HPDE6-E6E7 (cell line): ENCODE measurements around the gene CAMKK1.

Source experiments
- DNase-seq: peaks from one replicate; pipeline ENCODE4 v3.0.0; 2011; ENCODE audit warnings: missing footprints; ENCODE audit errors: extremely low spot score

CAMKK1 gene

DNA sequence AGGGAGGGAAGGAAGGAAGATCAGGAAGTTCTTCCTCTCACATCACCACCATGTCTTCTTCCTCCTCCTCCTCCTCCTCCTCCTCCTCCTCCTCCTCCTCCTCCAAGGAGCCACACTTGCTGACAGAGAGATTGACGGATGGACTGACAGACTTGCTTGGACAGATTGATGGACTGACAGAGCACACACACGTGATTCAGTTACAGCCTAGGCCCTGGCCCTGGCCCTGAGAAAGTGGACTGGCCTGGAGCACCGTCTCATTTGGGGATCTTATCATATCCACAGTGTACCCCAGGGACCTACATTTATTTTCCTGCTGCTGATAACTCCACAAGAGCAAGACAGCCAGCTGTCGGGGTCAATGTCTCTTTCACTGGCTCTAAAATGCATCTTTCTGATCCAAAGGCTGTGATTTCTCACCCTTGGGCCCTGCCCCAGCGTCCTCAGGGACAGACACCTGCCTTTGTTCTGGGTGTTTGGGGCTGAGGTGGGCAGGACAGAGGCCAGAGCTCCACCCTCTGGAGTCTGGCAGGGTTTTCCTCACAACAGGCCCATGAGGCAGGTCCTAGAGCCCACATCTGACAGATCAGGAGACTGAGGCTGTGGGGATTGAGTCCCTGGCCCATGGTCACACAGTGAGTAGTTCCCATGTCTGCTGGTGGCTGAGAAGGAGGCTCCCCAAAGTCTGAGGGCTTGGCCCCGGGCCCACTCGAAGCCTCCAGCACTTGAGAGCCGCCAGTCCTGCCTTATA lies 25.7 kb upstream of the CAMKK1 start:
- no peak for DNase-seq

DNA sequence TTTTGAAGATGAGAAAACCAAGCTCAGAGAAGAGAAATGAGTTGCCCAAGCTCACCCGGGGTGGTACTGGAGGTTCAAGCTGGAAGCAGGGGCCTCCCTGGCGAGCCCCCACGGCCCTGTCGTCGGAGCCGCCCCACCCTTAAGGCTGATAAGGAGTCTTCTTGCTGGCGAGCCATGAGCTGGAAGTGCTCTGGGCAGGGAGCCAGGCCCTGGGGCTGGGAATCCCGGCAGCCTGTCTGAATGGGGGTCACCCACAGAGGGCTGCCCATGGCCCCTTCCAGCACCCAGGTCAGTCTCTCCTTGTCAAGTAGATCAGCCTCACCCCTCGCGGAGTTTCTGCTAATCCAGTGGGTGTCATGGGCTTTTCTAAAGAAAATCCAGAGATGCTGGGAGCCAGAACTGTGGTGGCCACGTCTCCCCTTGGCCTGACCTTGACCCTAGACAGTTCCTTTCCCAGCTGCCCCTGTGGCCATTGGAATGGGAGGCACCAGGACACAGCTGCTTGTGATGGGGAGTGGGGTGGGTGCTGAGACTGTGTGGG lies 24.6 kb upstream of the CAMKK1 start:
- no peak for DNase-seq

GRCh38 chr17:3916825-3917224 lies 24.0 kb upstream of the CAMKK1 start:
- DNase-seq: no peak

GRCh38 chr17:3915995-3916696 lies 23.3 kb upstream of the CAMKK1 start, which contains the start of gene P2RX1:
TSS of gene P2RX1 (minus strand) at chr17:3916465. CDS start at chr17:3916225, 240 bp downstream.
- no peak for DNase-seq

DNA sequence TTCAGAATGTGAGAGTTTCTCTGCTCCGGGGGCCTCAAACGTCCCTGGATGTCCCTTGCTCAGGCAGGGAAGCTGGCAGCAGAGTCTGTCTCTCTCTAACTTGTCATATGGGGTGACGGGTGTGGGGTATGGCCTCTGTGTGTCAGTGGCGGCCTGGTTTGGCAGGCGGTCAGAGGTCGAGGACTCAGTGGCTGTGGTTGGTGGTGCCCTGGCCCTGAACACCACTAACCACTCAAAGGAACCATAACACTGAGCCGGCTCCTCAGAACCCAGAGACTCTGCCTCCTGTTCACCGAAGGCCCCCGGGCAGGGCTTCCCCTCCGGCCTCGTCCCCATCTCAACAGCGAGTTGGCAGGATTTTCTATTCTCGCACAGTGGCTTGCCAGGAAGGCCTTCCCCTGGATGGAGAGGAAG lies 22.7 kb upstream of the CAMKK1 start:
- no peak for DNase-seq

GRCh38 chr17:3914312-3914670 lies 21.4 kb upstream of the CAMKK1 start:
- DNase-seq: no peak

GRCh38 chr17:3913531-3914311 lies 20.9 kb upstream of the CAMKK1 start:
- no peak for DNase-seq

DNA sequence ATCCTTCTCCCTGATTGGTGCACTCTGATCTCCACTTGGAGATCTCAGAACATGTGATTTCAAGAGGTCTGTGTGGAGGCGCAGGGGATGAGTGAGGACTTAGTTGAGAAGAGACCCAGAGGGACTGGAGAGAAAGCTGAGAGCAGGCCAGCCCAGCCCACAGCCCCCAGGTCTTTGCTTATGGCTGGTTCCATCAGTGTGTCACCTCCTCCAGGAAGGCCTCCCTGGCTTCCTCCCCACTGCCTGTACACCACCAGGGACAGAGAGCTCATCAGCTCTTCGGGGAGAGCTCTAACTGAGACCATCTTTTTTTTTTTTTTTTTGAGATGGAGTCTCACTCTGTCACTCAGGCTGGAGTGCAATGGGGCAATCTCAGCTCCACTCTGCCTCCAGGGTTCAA lies 20.0 kb upstream of the CAMKK1 start:
- no peak for DNase-seq

GRCh38 chr17:3911271-3912053 lies 18.6 kb upstream of the CAMKK1 start:
- DNase-seq: no peak

- no peak for DNase-seq
Measured at GRCh38 chr17:3910420-3911270, 17.8 kb upstream of the CAMKK1 start.

- no peak for DNase-seq
Measured at GRCh38 chr17:3909257-3909656, 16.4 kb upstream of the CAMKK1 start.

GRCh38 chr17:3907483-3908216 lies 14.8 kb upstream of the CAMKK1 start:
- no peak for DNase-seq

- DNase-seq: no peak
Measured at GRCh38 chr17:3906881-3907280, 14.0 kb upstream of the CAMKK1 start.

DNA sequence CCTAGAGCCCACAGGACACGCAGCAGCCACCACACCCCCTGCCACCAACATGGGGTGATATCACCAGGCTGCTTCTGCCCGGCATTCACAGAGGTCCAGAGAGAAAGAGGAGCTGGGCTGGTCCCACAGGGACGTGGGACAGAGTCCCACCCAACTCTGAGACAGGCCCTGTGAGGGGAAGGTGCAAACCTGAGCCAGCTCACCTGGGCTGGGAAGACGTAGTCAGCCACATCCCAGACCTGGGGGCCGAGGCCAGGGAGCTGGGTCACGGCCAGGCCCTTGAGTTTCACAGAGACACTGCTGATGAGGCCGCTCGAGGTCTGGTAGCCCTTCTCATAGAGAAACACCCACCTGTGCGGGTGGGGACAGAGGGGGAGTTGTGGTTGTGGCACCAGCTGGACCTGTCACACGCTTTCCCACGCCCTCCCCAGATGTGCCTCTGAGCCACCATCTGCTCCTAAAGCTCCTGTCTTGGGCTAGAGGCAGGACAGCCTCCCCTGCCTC lies 12.2 kb upstream of the CAMKK1 start:
- DNase-seq: no peak

GRCh38 chr17:3904501-3904900 lies 11.6 kb upstream of the CAMKK1 start:
- DNase-seq: no peak

GRCh38 chr17:3903881-3904290 lies 11.0 kb upstream of the CAMKK1 start:
- DNase-seq: no peak

- DNase-seq: no peak
Measured at GRCh38 chr17:3903051-3903825, 10.4 kb upstream of the CAMKK1 start.

- no peak for DNase-seq
Measured at GRCh38 chr17:3900646-3901045, 7.8 kb upstream of the CAMKK1 start.

DNA sequence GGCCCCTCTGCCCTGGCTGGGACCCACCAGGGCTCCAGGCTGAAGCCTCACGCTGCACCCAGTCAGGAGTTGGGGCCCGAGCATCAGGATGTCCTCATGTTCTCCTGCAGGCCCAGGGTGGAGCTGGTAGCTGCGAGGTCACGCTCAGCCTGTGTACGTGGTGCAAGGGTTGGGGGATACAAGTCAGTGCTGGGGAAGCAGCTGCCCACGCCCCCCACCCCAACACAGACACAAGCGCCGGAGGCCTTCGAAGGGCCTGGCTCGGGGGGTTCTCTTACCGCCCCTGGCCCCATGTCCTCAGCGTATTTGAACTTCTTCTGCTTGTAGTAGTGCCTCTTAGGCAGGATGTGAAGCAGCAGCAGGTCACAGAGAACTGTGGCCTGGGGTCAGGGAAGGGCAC lies 4.9 kb upstream of the CAMKK1 start:
- DNase-seq: no peak
